ENCODE data around the gene SNTB2.

DNA sequence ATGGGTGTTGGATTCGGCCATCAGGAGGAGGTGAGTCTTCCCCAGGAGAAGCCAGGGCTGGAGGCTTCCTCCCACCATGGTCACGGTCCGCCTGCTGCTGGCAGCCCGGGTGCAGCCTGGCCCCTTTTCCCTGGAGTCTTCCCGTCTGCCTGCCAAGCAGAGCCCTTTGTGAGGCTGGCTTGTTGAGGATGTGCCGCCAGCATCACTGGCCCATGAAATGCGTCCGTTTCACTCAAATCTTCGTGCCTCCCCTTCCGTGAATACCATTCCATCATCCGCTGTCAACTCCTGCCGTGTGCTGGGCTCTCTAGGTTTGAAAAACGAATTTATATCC, 133.7 kb downstream of the SNTB2 start:
- TF ChIP-seq, protein P1, sequence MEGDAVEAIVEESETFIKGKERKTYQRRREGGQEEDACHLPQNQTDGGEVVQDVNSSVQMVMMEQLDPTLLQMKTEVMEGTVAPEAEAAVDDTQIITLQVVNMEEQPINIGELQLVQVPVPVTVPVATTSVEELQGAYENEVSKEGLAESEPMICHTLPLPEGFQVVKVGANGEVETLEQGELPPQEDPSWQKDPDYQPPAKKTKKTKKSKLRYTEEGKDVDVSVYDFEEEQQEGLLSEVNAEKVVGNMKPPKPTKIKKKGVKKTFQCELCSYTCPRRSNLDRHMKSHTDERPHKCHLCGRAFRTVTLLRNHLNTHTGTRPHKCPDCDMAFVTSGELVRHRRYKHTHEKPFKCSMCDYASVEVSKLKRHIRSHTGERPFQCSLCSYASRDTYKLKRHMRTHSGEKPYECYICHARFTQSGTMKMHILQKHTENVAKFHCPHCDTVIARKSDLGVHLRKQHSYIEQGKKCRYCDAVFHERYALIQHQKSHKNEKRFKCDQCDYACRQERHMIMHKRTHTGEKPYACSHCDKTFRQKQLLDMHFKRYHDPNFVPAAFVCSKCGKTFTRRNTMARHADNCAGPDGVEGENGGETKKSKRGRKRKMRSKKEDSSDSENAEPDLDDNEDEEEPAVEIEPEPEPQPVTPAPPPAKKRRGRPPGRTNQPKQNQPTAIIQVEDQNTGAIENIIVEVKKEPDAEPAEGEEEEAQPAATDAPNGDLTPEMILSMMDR (IDR thresholded peaks at IDR 0.05): no peak
- TF ChIP-seq POLR2AphosphoS5 (IDR thresholded peaks at IDR 0.05): no peak
- TF ChIP-seq POLR2A (IDR thresholded peaks at IDR 0.05): no peak
